ENCODE data around the gene FCHSD2.
A peak's percentile ranks its signal among the peaks of the same experiment; 100 is the strongest.

FCHSD2 gene

GRCh38 chr11:72844356-72844755, 297.8 kb downstream of the FCHSD2 start:
- TF ChIP-seq CTCF (IDR thresholded peaks at IDR 0.05; ENCODE audit: low read depth, low read length) = no peak
- DNase-seq (ENCODE audit: extremely low read depth, low read depth) = peak; percentile 51

- TF ChIP-seq CTCF (IDR thresholded peaks at IDR 0.05; ENCODE audit: low read depth, low read length) = no peak
- DNase-seq (ENCODE audit: extremely low read depth, low read depth) = no peak
Measured at GRCh38 chr11:72842653-72843330, 299.3 kb downstream of the FCHSD2 start.

- no peak for TF ChIP-seq CTCF (IDR thresholded peaks at IDR 0.05; ENCODE audit: low read depth, low read length)
- DNase-seq (ENCODE audit: extremely low read depth, low read depth) = no peak
Measured at GRCh38 chr11:72842126-72842525, 300.0 kb downstream of the FCHSD2 start.

- DNase-seq (ENCODE audit: extremely low read depth, low read depth) = no peak
- no peak for TF ChIP-seq CTCF (IDR thresholded peaks at IDR 0.05; ENCODE audit: low read depth, low read length)
Measured at GRCh38 chr11:72841397-72841796, 300.7 kb downstream of the FCHSD2 start.

- peak; percentile 74 for DNase-seq (ENCODE audit: extremely low read depth, low read depth)
- TF ChIP-seq CTCF (IDR thresholded peaks at IDR 0.05; ENCODE audit: low read depth, low read length) = no peak
Measured at GRCh38 chr11:72840780-72841179, 301.3 kb downstream of the FCHSD2 start.

GRCh38 chr11:72838691-72839305, 303.3 kb downstream of the FCHSD2 start:
- TF ChIP-seq CTCF (IDR thresholded peaks at IDR 0.05; ENCODE audit: low read depth, low read length) = no peak
- DNase-seq (ENCODE audit: extremely low read depth, low read depth) = no peak

GRCh38 chr11:72836111-72836510, 306.0 kb downstream of the FCHSD2 start:
- TF ChIP-seq CTCF (IDR thresholded peaks at IDR 0.05; ENCODE audit: low read depth, low read length) = no peak
- DNase-seq (ENCODE audit: extremely low read depth, low read depth) = no peak

Measured in AG09319 (cell line).